ENCODE data around the gene PDLIM7. TPM values are rescaled to one million over a fixed set of nuclear protein-coding genes. Genes with fewer than 3 reads are reported as not detected.

PDLIM7 gene
- total RNA-seq, 1 donor from 2014 or later = 65.3 TPM

DNA sequence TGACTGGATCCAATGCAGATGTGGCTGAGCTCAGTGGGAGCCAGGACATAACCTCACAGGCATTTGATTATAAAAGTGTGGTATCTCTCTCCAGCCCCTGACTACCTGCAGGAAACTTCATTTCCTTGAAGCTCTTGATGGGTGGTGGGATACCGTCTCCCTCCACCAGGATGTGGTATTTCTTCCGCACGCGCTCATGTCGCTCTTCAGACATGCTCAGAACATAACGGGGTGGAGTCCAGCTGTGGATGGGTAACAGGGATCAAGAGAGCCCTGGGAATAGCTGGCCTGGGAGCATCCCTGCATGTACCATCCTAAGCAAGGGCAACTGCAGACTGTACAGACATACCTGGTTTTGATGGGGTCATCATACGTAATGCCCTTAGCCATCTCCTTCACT, 18.2 kb upstream of the PDLIM7 start:
- no peak for DNase-seq
- H3K27me3 Mint-ChIP-seq = no peaks in the 10 kb centered on the region
- H3K9me3 Mint-ChIP-seq = no peaks in the 10 kb centered on the region
- H3K4me3 Mint-ChIP-seq = peak overlapping the region; percentile 91
- H3K27ac Mint-ChIP-seq = peak overlapping the region; percentile 92
- peaks cover 58% of the 10 kb centered on the region for H3K36me3 Mint-ChIP-seq (ENCODE audit: low read depth)
- H3K4me1 Mint-ChIP-seq = peaks cover 26% of the 10 kb centered on the region
- intact Hi-C loops (cut with micrococcal nuclease) = loop anchor here (5.0 kb wide), 2 partner anchors 37 to 383 kb away; partner anchors contain the start of genes FAM193B and NSD1

DNA sequence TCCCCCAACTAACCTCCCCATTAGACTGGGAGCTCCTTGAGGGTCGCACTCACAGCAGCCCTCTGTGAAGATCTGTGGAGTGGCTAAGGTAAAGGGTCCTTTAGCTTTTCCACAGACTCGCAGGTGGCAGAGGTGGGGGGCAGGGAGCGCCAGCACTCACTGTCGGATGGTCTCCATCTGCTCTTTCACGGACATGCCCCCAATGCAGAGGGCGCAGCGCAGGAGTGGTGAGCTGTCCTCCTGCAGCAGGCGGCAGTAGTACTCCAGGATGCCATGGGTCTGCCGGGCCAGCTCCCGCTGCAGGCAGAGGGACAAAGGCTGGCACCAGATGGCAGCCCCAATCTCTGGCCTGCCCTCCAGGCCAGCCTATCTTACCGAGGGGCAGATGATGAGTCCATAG, 17.1 kb upstream of the PDLIM7 start:
- intact Hi-C loops (cut with micrococcal nuclease) = no loop called here
- Mint-ChIP-seq H3K9me3 (no peaks in the 10 kb centered on the region), H3K27me3 (no peaks in the 10 kb centered on the region), H3K4me1 (peaks cover 23% of the 10 kb centered on the region), H3K27ac (no peak overlapping the region), H3K4me3 (peak overlapping the region; percentile 91), H3K36me3 (ENCODE audit: low read depth) (peaks cover 56% of the 10 kb centered on the region)
- no peak for DNase-seq

DNA sequence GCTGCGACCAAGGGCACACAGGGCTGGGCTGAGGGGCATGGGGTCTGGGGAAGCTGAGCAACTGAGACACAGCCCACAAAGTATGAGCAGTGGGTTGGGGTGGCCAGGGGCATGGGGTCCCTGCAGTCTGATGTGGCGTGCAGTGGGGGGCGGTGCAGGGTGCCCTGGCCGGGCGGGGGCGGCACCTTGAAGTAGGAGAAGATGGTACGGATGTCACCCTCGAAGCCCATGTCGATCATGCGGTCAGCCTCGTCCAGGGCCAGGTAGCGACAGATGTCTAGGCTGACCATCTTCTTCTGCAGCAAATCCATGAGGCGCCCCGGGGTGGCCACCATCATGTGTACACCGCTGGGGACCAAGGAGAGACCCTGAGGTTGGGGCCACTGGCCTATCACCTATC, 16.1 kb upstream of the PDLIM7 start:
- H3K4me3 Mint-ChIP-seq = no peak overlapping the region

DNA sequence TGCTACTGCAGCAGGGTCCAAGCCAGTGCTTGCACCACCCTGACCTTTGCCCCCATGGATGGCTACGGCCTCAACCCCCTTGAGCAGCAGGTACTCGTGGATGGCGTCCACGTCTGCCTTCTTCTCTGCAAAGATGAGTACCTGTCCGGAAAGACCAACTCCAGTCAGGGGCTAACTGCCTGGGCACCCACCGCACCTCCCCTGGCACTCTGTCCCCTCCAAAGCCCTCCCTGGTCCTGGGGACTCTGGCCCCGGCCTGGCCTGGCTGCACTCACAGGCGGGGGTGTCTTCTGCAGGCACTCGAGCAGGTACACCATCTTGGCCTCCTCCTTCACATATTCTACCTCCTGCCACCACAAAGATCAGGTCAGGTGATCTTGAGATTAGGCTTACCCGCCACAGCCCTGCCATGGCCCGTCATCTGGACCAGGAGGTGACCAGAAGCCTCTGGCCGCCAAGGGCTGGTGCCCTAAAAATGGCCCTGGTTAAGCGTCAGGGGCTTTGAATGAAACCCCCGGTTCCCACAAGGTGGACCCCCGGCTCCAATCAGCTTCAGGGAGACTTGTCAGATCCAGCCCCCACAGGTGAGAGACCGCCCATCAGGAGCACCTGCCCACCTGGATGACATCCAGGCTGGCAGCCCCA, 15.5 kb upstream of the PDLIM7 start:
- intact Hi-C loops (cut with micrococcal nuclease) = no loop called here
- no peak for DNase-seq
- Mint-ChIP-seq H3K27ac (no peak overlapping the region), H3K4me1 (peaks cover 26% of the 10 kb centered on the region), H3K9me3 (no peaks in the 10 kb centered on the region), H3K4me3 (no peak overlapping the region), H3K27me3 (no peaks in the 10 kb centered on the region), H3K36me3 (ENCODE audit: low read depth) (peaks cover 56% of the 10 kb centered on the region)

More for the DNA sequence above, 16.1 kb upstream of the PDLIM7 start:
- no peak overlapping the region for H3K27ac Mint-ChIP-seq
- intact Hi-C loops (cut with micrococcal nuclease) = no loop called here
- H3K4me1 Mint-ChIP-seq = peaks cover 26% of the 10 kb centered on the region
- H3K27me3 Mint-ChIP-seq = no peaks in the 10 kb centered on the region
- H3K36me3 Mint-ChIP-seq (ENCODE audit: low read depth) = peaks cover 56% of the 10 kb centered on the region
- DNase-seq = no peak
- H3K9me3 Mint-ChIP-seq = no peaks in the 10 kb centered on the region

DNA sequence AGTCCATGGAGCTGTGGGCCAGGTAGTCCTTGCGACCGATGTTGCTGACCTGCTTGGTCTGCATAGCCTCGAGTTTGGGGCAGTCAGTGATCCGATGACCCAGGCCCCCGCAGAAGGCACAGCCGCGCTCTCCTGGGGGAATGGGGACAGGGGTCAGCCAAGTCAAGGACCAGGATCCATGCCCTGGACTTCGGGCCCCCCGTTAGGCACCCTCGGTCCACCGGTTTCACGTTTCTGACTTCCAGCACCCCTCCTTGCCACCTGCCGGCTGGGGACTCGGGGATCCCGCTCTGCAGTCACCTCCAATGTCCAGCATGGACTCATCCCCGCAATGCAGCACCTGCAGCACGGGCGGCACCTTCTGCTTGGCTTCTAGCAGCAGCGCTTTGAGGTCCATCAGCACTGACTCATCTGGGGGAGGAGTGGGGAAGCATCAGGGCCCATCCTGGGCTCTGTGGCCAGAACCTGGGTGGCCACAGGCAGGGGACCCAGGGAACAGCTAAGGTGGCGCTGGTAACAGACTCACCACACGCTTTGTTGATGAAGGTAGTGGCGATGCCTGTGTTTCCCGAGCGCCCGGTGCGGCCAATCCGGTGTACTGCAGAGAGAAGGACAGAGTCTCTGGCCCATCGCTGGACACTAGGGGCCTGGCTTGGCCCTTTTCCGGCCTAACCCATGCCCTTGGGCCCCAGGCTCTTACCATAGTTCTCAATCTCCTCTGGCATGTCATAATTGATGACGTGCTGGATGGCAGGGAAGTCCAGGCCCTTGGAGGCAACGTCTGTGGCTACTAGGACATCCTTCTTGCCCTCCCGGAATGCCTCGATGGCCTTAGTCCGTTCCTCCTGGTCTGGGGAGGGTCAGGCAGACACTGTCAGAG, 14.6 kb upstream of the PDLIM7 start:
- no peak overlapping the region for H3K4me3 Mint-ChIP-seq
- no peaks in the 10 kb centered on the region for H3K27me3 Mint-ChIP-seq
- H3K4me1 Mint-ChIP-seq = peaks cover 23% of the 10 kb centered on the region
- peaks cover 53% of the 10 kb centered on the region for H3K36me3 Mint-ChIP-seq (ENCODE audit: low read depth)
- no peak for DNase-seq
- no peaks in the 10 kb centered on the region for H3K9me3 Mint-ChIP-seq
- intact Hi-C loops (cut with micrococcal nuclease) = no loop called here
- no peak overlapping the region for H3K27ac Mint-ChIP-seq

DNA sequence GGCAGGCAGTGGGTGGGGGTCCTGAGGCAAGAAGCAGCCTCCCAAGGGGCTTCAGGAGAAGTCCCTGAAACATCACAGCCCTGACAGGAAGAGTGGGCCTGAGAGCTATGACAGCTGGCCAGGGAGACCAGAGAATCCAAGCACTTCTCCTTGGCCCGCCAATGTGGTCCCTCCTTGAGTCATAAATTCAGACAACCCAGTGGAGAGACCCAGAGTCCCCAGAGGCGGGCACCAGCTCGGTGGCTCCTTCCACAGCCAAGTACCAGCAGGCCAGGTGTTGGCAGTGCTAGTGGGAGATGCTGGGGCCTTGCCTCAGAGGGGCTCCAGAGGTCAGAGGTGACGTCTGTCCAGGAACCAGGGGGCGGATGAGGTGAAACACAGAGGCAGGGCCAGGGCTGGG, 13.8 kb upstream of the PDLIM7 start:
- Mint-ChIP-seq H3K27ac (no peak overlapping the region), H3K36me3 (ENCODE audit: low read depth) (peaks cover 46% of the 10 kb centered on the region), H3K9me3 (no peaks in the 10 kb centered on the region), H3K27me3 (no peaks in the 10 kb centered on the region), H3K4me3 (no peak overlapping the region), H3K4me1 (peaks cover 17% of the 10 kb centered on the region)
- intact Hi-C loops (cut with micrococcal nuclease) = no loop called here
- no peak for DNase-seq

DNA sequence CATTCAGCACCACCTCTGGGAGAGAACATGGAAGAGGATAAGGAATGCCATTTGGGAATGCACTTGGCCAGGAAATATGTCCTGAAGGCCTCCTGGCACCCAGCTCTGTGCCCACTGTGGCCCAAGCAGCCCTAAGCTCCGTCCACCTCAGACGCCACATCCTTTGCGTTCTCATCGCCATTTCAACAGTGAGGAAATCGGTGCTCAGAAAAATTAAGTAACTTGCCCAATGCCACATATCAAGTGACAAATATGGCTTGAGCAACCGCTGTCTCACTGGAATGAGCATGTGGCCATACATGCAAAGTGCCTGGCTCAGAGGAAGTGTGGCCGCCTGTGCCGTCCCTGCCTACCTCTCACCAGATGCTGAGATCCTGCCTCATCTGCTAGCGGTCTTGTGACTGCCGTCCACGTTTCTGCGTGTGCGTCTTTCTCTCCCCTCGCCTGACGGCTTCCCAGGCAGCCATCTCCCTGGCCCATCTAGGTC, 13.2 kb upstream of the PDLIM7 start:
- Mint-ChIP-seq H3K9me3 (no peaks in the 10 kb centered on the region), H3K4me1 (peaks cover 12% of the 10 kb centered on the region), H3K27me3 (no peaks in the 10 kb centered on the region), H3K4me3 (no peak overlapping the region), H3K27ac (no peak overlapping the region), H3K36me3 (ENCODE audit: low read depth) (peaks cover 41% of the 10 kb centered on the region)
- DNase-seq = no peak
- intact Hi-C loops (cut with micrococcal nuclease) = no loop called here

DNA sequence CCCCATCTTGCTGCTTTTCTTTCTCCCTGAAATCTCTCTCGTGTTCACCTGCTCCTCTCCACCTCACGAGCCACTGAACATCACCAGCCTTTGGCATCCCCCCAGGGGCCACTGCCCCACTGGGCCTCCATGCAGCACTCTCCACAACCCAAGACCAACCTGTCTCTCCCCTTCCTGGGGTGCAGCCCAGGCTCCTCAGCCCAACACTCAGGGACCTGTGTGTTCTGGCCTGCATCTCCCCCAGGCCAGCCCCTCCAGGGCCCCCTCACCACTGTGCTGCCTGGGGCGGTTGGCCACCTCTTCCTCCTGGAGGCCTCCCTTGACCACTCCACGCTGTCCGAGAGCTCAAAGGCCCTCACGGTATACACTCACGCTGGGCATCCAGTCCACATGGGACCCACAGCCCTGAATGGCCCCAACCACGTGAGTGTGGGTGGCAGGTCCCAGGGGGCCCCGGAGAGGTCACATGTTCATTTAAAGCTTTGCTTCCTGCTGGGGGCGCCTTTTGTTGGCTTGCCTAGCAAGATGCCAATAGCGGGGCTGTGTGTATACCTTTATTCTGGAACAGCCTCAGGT, 12.7 kb upstream of the PDLIM7 start:
- intact Hi-C loops (cut with micrococcal nuclease) = no loop called here
- Mint-ChIP-seq H3K4me3 (no peak overlapping the region), H3K27me3 (no peaks in the 10 kb centered on the region), H3K4me1 (peaks cover 7% of the 10 kb centered on the region), H3K9me3 (no peaks in the 10 kb centered on the region), H3K36me3 (ENCODE audit: low read depth) (peaks cover 36% of the 10 kb centered on the region), H3K27ac (no peak overlapping the region)
- DNase-seq = no peak

DNA sequence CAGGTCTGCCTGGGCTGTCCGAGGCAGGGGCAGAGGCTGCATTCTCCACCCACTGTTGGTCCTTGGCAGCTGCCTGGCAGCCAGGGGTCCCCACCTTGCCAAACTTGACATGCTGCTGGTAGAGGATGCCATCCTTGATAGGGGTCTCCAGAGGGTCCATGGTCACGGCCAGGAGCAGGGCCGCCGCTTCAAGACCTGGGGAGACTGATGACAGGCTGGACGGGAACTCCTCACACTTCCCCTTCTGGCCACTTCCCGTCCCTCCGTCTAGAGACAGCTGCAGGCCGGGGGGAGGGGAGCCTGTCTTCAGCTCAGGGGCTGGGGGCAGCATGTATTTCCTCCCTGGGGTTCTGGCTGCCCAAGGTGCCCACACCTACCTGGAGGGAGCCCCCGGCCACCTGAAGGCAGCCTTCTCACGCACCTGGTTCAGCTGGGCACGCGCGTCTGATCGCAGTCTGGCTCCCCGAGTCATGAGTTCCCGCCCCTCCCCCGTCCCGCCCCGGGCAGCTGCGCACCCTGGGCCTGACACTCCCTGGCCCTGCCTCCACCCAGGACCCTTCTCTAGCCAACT, 12.1 kb upstream of the PDLIM7 start, which contains the start of gene DOK3:
DOK3 (minus strand) TSS at position 446 of the 571 bp plus-strand sequence; CDS start at position 160, 286 bp downstream.
- Mint-ChIP-seq H3K4me1 (peaks cover 6% of the 10 kb centered on the region), H3K4me3 (no peak within 1 kb of the TSS), H3K36me3 (ENCODE audit: low read depth) (peaks cover 34% of the 10 kb centered on the region), H3K27ac (no peak within 1 kb of the TSS), H3K27me3 (no peaks in the 10 kb centered on the region), H3K9me3 (no peaks in the 10 kb centered on the region)
- DNase-seq = no peak
- intact Hi-C loops (cut with micrococcal nuclease) = no loop called here

DNA sequence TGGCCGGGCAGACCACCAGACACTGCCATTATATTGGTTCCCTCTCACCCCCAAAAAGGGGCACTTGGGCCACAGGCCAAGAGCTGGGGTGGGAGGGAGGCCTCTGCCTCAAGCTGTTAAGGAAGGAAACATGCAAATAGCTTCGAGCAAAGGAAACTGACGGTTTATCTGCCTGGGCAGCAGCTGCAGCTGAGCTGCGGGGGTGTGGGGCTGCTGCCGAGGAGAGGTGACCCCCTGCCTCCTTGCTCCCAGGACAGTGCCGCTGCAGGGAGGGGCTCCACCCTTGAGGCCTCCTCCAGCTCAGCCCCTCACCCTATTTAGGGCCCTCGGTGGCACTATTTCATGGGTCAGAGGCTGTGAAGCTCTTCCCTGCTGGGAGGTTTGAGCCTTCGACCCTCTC, 11.4 kb upstream of the PDLIM7 start:
- H3K4me3 Mint-ChIP-seq = no peak overlapping the region
- intact Hi-C loops (cut with micrococcal nuclease) = no loop called here
- H3K9me3 Mint-ChIP-seq = no peaks in the 10 kb centered on the region
- H3K27ac Mint-ChIP-seq = no peak overlapping the region
- H3K36me3 Mint-ChIP-seq (ENCODE audit: low read depth) = peaks cover 28% of the 10 kb centered on the region
- peaks cover 5% of the 10 kb centered on the region for H3K4me1 Mint-ChIP-seq
- no peak for DNase-seq
- no peaks in the 10 kb centered on the region for H3K27me3 Mint-ChIP-seq

DNA sequence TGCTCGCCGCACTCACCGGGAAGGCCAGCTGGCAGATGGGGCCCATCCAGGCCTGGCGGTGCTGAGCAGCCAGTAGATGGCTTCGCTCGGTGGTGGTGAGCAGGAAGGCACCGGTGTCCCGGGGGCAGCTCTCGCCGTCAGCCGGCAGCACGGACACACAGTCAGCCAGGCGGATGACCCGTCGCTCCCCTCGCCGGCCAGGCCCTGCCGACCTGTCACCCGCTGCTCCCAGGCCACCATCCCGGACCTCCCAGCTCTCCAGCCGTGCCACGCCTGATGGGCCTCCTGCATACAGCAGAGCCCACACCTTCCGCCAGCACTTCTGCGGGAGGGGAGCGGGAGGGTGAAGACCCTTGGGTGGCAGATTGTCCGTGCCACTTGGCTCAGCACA, 10.8 kb upstream of the PDLIM7 start:
- Mint-ChIP-seq H3K27ac (no peak overlapping the region), H3K4me1 (peaks cover 3% of the 10 kb centered on the region), H3K36me3 (ENCODE audit: low read depth) (peaks cover 22% of the 10 kb centered on the region), H3K9me3 (no peaks in the 10 kb centered on the region), H3K4me3 (no peak overlapping the region), H3K27me3 (no peaks in the 10 kb centered on the region)
- no peak for DNase-seq
- intact Hi-C loops (cut with micrococcal nuclease) = no loop called here

DNA sequence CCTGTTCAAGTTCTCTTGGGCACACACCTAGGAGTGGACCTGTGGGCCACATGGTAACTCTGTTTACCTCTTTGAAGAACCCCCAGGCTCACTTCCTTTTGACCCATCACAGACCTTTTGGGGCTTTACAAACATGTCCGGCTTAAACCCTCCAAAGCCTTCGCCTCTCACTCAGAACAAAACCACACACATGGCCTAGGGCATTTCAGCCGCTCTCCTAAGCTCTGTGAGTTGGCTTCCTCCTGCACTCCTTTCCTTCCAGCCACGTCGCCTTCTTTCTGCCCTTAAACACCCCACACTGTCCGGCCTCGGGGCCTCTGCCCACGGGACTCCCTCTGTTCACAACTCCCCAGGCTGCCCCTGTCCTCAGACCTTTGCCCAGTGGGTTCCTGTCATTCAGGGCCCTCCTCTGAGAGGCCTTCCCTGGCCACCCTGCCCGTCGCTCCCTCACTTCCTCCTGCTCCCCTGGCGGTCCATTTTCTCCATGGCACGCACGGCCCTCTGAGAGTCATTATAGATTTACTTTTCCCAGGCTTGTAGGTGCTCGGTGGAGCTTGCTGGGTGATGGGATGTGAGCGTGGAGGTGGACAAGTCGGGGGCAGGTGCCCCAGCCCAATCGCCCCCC, 10.3 kb upstream of the PDLIM7 start:
- no peak overlapping the region for H3K27ac Mint-ChIP-seq
- peaks cover 17% of the 10 kb centered on the region for H3K36me3 Mint-ChIP-seq (ENCODE audit: low read depth)
- DNase-seq = no peak
- no peaks in the 10 kb centered on the region for H3K27me3 Mint-ChIP-seq
- no peak overlapping the region for H3K4me3 Mint-ChIP-seq
- no peaks in the 10 kb centered on the region for H3K9me3 Mint-ChIP-seq
- peaks cover 3% of the 10 kb centered on the region for H3K4me1 Mint-ChIP-seq
- intact Hi-C loops (cut with micrococcal nuclease) = no loop called here

DNA sequence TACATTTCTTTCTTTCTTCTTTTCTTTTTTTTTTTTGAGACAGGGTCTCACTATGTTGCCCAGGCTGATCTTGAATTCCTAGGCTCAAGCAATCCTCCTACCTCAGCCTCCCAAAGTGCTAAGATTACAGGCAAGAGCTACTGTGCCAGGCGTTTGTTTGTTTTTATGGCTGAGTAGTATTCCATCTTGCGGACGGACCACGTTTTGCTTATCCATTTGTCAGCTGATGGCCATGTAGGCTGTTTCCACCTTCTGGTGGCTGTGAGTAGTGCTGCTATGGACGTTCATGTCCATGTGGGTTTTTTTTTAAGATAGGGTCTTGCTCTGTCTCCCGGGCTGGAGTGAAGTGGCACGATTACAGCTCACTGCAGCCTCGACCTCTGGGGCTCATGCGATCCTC, 9.8 kb upstream of the PDLIM7 start:
- H3K4me3 Mint-ChIP-seq = no peak overlapping the region
- peaks cover 4% of the 10 kb centered on the region for H3K4me1 Mint-ChIP-seq
- no peaks in the 10 kb centered on the region for H3K9me3 Mint-ChIP-seq
- H3K36me3 Mint-ChIP-seq (ENCODE audit: low read depth) = peaks cover 14% of the 10 kb centered on the region
- no peak for DNase-seq
- no peaks in the 10 kb centered on the region for H3K27me3 Mint-ChIP-seq
- H3K27ac Mint-ChIP-seq = no peak overlapping the region
- intact Hi-C loops (cut with micrococcal nuclease) = no loop called here

All from activated CD4-positive, alpha-beta T cell treated with anti-CD3 and anti-CD28 coated beads, Interleukin-2, amount 10 ng/mL, durations not matched to agents 24 days and 14 days (primary cell).